GM23248 (cell line): ENCODE data around the gene CTTNBP2.

Experiments
- EZH2 ChIP-seq: fragments of 200-600 bp; sonication (generic); IDR thresholded peaks from 2 replicates; pipeline ENCODE4 v1.6.1; 2018; ENCODE audit warnings: antibody characterized with exemption, mild to moderate bottlenecking; ENCODE audit not compliant: insufficient read depth, poor library complexity, severe bottlenecking
- EZH2phosphoT487 ChIP-seq: fragments of 200-600 bp; sonication (generic); IDR thresholded peaks from 2 replicates; pipeline ENCODE4 v1.6.1; 2018; ENCODE audit warnings: antibody characterized with exemption, moderate library complexity, mild to moderate bottlenecking, low read depth; ENCODE audit not compliant: insufficient read depth

- TF ChIP-seq EZH2 (no peak), EZH2phosphoT487 (no peak)
Measured at GRCh38 chr7:117724898-117725297, 148.3 kb downstream of the CTTNBP2 start.
